Stomach (tissue), 9 donors: Measurements from ENCODE around the gene RREB1. TPM values are rescaled to one million over a fixed set of nuclear protein-coding genes. Genes with fewer than 3 reads are reported as not detected.
A peak's percentile ranks its signal among the peaks of the same experiment; 100 is the strongest.

Experiments used
- DNase-seq, 2 donors: peaks; one replicate each; pipeline versions ENCODE4 v3.0.0 to v3.0.0-alpha.2; 2013 to 2019
- H3K27ac ChIP-seq, 5 donors: fragments of 200-600 bp in 4 of 5; sonication (generic) in 4 of 5; one replicate each; pipeline ENCODE4 v1.5.1; 2013 to 2019; ENCODE audit warnings: mild to moderate bottlenecking in 1 of 5, moderate library complexity in 1 of 5
- H3K27me3 ChIP-seq, 3 donors: fragments of 200-600 bp; sonication (generic); one replicate each; pipeline ENCODE4 v1.5.1; 2017 to 2019; ENCODE audit warnings: mixed run types in 1 of 3
- H3K36me3 ChIP-seq, 4 donors: fragments of 200-600 bp; sonication (generic); 1 replicate in 3 of 4; 2 replicates in 1 of 4; pipeline ENCODE4 v1.5.1; 2016 to 2019
- H3K4me1 ChIP-seq, 4 donors: fragments of 200-600 bp; sonication (generic); one replicate each; pipeline ENCODE4 v1.5.1; 2016 to 2019
- H3K4me3 ChIP-seq, 4 donors: fragments of 200-600 bp; sonication (generic) in 3 of 4; one replicate each; pipeline ENCODE4 v1.5.1; 2016 to 2019; ENCODE audit warnings: mild to moderate bottlenecking in 1 of 4
- H3K9me3 ChIP-seq, 4 donors: fragments of 200-600 bp; sonication (generic); one replicate each; pipeline ENCODE4 v1.5.1; 2016 to 2019
- EP300 ChIP-seq: sonication (generic); formaldehyde crosslinking; IDR thresholded peaks from one replicate; pipeline ENCODE4 v1.6.1; 2017; ENCODE audit warnings: antibody characterized with exemption
- POLR2A ChIP-seq, 4 donors: fragments of 450-650 bp; IDR thresholded peaks; one replicate each; pipeline ENCODE4 v1.6.1; 2016; ENCODE audit warnings: antibody characterized with exemption in 4 of 4, control low read depth in 2 of 4, mild to moderate bottlenecking in 1 of 4, moderate library complexity in 1 of 4
- POLR2AphosphoS5 ChIP-seq, 3 donors: sonication (generic); formaldehyde crosslinking; IDR thresholded peaks; one replicate each; pipeline ENCODE4 v1.6.1; 2016; ENCODE audit warnings: antibody characterized with exemption in 3 of 3
- WGBS, 5 donors: extraction: QIAGEN DNeasy Blood & Tissue Kit in 3 of 5; methylation state at CpG; one replicate each; pipeline versions ENCODE4 v1.1.5 to v1.1.7; 2013 to 2018; 5-methylcytosine and 5-hydroxymethylcytosine counted together
- intact Hi-C: fragments of 100-400 bp; cut with DNase I; formaldehyde crosslinking; loops from one replicate; pipeline ENCODE4 v1.15.1; 2023; ENCODE audit warnings: low total_unique reads
- polyA plus RNA-seq, 3 donors: library from polyadenylated mRNA; stranded (reverse); fragments of 200-250 nt; gene quantifications; one replicate each; pipeline ENCODE4 v1.2.3, GENCODE V29; 2013
- total RNA-seq, 5 donors: library from RNA; depleted of rRNA; stranded (reverse); fragments of >200 nt; gene quantifications; one replicate each; pipeline versions ENCODE4 v1.1.0 to v1.2.3, GENCODE V29; 2014 to 2016
- TF ChIP-seq, protein P1 (sequence below), 7 experiments: fragments of 450-650 bp in 4 of 7; fragments of 200-600 bp in 3 of 7; sonication (generic) in 3 of 7; IDR thresholded peaks; one replicate each; pipeline ENCODE4 v1.5.1; 2016 to 2019; ENCODE audit warnings: antibody characterized with exemption in 7 of 7, control low read depth in 2 of 7, mild to moderate bottlenecking in 1 of 7
- donor health status: healthy with polysubstance abuse.
- donor health status: Bipolar disorder and iron deficiency.
- donor health status: healthy.

The RREB1 gene
- total and polyA plus RNA-seq, 8 donors = 4.0 to 125 (median 45.3) TPM

- intact Hi-C loops = no loop called here
- TF ChIP-seq, protein P1, sequence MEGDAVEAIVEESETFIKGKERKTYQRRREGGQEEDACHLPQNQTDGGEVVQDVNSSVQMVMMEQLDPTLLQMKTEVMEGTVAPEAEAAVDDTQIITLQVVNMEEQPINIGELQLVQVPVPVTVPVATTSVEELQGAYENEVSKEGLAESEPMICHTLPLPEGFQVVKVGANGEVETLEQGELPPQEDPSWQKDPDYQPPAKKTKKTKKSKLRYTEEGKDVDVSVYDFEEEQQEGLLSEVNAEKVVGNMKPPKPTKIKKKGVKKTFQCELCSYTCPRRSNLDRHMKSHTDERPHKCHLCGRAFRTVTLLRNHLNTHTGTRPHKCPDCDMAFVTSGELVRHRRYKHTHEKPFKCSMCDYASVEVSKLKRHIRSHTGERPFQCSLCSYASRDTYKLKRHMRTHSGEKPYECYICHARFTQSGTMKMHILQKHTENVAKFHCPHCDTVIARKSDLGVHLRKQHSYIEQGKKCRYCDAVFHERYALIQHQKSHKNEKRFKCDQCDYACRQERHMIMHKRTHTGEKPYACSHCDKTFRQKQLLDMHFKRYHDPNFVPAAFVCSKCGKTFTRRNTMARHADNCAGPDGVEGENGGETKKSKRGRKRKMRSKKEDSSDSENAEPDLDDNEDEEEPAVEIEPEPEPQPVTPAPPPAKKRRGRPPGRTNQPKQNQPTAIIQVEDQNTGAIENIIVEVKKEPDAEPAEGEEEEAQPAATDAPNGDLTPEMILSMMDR (IDR thresholded peaks at IDR 0.05) = no peak
- TF ChIP-seq POLR2AphosphoS5 (IDR thresholded peaks at IDR 0.05) = no peak
- TF ChIP-seq EP300 = no peak
- TF ChIP-seq POLR2A (IDR thresholded peaks at IDR 0.05) = no peak
- Histone ChIP-seq H3K9me3 (no peaks in the 10 kb centered on the region), H3K27ac (no peak overlapping the region), H3K4me1 (peaks cover 25 to 77% (median 53%) of the 10 kb centered on the region in 4 donors), H3K4me3 (no peak overlapping the region), H3K27me3 (no peaks in the 10 kb centered on the region), H3K36me3 (peaks cover 0 to 18% (median 4%) of the 10 kb centered on the region in 4 donors)
- 94 to 98% (median 95%) methylated on average over 3 of the region's 3 CpGs for WGBS, 5 donors
- DNase-seq = no peak
These were observed 14.9 kb downstream of the RREB1 start for GRCh38 chr6:7122684-7123083.

DNA sequence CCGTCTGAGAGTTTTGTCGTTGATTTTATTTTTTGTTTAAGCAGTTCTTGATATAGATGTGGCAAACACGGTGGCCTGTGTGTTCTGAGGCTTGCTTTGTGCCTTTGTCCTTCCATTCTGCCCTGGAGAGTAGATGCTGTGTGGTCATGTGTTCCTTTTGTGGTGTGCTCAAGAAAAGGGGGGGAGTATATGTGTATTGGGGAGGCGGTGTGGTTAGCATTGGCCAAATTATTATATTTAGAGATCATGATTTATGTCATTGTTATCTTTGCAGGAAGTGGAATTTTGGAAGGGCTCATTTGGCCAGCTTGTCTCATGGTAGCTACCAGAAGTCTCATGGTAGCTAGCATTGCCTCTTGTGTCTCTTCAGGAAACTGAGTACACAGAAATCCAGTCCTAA is 16.4 kb downstream of the RREB1 start:
- Histone ChIP-seq H3K27me3 (no peaks in the 10 kb centered on the region), H3K27ac (peak overlapping the region in 1 of 5 donors; percentile 55), H3K9me3 (no peaks in the 10 kb centered on the region), H3K36me3 (peaks cover 0 to 18% (median 4%) of the 10 kb centered on the region in 4 donors), H3K4me1 (peaks cover 28 to 89% (median 65%) of the 10 kb centered on the region in 4 donors), H3K4me3 (no peak overlapping the region)
- no peak for DNase-seq
- TF ChIP-seq POLR2AphosphoS5 (IDR thresholded peaks at IDR 0.05) (no peak), EP300 (no peak), POLR2A (IDR thresholded peaks at IDR 0.05) (no peak)
- TF ChIP-seq, protein P1 (IDR thresholded peaks at IDR 0.05) = no peak
- intact Hi-C loops = no loop called here
- 45 to 73% (median 54%) methylated on average over 4 of the region's 4 CpGs for WGBS, 5 donors

GRCh38 chr6:7124636-7125035 is 16.9 kb downstream of the RREB1 start:
- 49 to 63% (median 53%) methylated on average over 2 of the region's 2 CpGs for WGBS, 5 donors
- DNase-seq = no peak
- peak overlapping the region in 3 of 5 donors; percentile 21 to 55 (median 24) for H3K27ac ChIP-seq
- intact Hi-C loops = no loop called here
- peaks cover 29 to 89% (median 65%) of the 10 kb centered on the region in 4 donors for H3K4me1 ChIP-seq
- peaks cover 0 to 18% (median 4%) of the 10 kb centered on the region in 4 donors for H3K36me3 ChIP-seq
- H3K27me3 ChIP-seq = no peaks in the 10 kb centered on the region
- TF ChIP-seq POLR2AphosphoS5 (IDR thresholded peaks at IDR 0.05) = no peak
- TF ChIP-seq, protein P1 (IDR thresholded peaks at IDR 0.05) = no peak
- H3K9me3 ChIP-seq = no peaks in the 10 kb centered on the region
- no peak overlapping the region for H3K4me3 ChIP-seq

DNA sequence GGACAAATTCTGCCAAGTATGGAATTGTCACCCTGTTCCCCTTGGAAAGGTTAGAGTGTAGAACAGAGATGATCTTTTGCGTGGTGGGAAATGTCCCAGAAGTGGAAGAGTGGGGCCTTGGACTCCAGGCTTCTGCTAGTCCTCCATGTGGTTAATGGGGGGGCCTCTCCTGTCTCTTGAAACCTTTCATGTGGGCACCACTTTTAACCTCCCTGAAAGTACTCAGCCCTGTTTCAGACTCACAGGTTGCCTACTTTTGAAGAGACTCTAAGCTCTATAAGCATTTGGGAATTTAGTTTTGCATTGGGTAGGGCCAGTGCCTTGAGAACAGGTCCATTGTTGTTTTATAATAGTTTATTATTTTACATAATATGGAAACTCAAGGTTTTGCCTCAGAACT is 17.5 kb downstream of the RREB1 start:
- no peaks in the 10 kb centered on the region for H3K27me3 ChIP-seq
- TF ChIP-seq POLR2AphosphoS5 (IDR thresholded peaks at IDR 0.05) (no peak), EP300 (no peak), POLR2A (IDR thresholded peaks at IDR 0.05) (no peak)
- TF ChIP-seq, protein P1 (IDR thresholded peaks at IDR 0.05) = no peak
- H3K9me3 ChIP-seq = no peaks in the 10 kb centered on the region
- no peak for DNase-seq
- intact Hi-C loops = no loop called here
- peak overlapping the region in 3 of 5 donors; percentile 21 to 55 (median 24) for H3K27ac ChIP-seq
- 78 to 100% (median 90%) methylated on average over 1 of the region's 1 CpG for WGBS, 5 donors
- peaks cover 32 to 89% (median 65%) of the 10 kb centered on the region in 4 donors for H3K4me1 ChIP-seq
- no peak overlapping the region for H3K4me3 ChIP-seq
- H3K36me3 ChIP-seq = peaks cover 0 to 18% (median 4%) of the 10 kb centered on the region in 4 donors
